ENCODE data around the gene ARHGAP15. TPM values are rescaled to one million over a fixed set of nuclear protein-coding genes. Genes with fewer than 3 reads are reported as not detected.

ARHGAP15 gene
- total RNA-seq, 1 donor from 2014 or later, result 18.5 TPM

DNA sequence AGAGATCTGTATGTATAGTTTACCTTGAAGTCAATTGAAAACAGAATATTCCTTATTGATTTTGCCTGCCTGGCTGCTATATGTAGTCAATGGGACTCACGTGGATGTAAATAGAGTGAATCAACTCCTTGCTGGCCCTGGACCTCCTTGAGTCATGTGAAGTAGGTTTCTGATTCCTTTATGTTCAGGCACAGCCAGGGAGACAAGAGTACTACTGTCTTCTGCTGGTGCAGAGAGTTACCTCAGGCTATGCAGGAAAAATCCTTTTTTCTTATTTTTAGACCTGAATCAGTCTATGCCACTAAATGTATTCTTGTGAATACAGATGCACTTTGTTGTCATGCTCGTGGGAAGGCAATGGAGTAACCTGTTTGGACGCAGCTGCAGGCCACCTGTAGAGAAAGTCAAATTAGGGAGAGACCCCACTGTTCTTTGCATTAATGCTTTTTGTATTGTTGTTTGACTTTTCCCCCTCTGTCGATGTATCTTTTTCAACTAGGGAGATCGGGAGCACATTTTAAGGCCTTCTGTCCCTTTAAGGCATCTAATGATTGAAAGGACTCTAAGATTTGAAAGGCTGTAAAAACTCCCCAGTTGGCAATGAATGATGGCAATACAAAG, 473.9 kb downstream of the ARHGAP15 start:
- no peak overlapping the region for H3K27ac ChIP-seq
- no peaks in the 10 kb centered on the region for H3K36me3 ChIP-seq
- TF ChIP-seq, protein P1, sequence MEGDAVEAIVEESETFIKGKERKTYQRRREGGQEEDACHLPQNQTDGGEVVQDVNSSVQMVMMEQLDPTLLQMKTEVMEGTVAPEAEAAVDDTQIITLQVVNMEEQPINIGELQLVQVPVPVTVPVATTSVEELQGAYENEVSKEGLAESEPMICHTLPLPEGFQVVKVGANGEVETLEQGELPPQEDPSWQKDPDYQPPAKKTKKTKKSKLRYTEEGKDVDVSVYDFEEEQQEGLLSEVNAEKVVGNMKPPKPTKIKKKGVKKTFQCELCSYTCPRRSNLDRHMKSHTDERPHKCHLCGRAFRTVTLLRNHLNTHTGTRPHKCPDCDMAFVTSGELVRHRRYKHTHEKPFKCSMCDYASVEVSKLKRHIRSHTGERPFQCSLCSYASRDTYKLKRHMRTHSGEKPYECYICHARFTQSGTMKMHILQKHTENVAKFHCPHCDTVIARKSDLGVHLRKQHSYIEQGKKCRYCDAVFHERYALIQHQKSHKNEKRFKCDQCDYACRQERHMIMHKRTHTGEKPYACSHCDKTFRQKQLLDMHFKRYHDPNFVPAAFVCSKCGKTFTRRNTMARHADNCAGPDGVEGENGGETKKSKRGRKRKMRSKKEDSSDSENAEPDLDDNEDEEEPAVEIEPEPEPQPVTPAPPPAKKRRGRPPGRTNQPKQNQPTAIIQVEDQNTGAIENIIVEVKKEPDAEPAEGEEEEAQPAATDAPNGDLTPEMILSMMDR (IDR thresholded peaks at IDR 0.05), result no peak
- H3K4me3 ChIP-seq, result no peak overlapping the region
- intact Hi-C loops (cut with DNase I), result no loop called here
- ATAC-seq (no peak), DNase-seq (no peak)
- H3K9me3 ChIP-seq, result no peaks in the 10 kb centered on the region
- no peaks in the 10 kb centered on the region for H3K27me3 ChIP-seq (ENCODE audit: low read depth)
- H3K4me1 ChIP-seq, result peaks cover 9% of the 10 kb centered on the region

DNA sequence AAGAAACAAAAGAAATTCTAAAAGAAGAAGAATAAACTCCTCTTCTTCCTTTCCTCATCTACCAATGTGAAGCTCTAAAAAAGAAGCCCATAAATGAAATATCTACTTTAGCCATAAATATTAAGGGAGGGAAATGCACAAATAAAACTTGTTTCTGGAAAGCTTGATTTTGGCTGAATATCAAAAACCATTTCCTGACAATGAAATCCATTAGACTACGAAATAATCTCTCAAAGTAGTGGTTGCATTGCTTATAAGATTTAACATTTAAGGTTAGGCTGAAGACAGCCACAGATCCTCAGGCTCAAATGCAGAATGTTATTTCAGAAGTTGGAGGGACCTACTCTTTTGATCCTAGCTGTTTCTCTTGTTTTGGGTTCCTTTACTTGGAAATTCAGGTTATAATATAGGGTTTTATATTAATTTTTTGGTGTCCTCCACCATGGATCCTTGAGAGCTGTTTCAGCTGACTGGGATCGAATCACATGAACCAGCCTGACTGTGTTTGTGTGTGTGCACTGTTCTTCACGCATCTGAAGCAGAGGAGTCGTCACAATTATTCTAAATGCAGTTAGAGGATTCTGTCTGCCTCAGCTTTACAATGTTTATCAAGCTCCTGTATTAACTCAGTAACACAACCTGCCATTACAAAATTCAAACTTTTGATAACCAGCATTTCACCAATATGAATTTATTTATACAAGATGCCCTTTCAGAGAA, 474.8 kb downstream of the ARHGAP15 start:
- TF ChIP-seq, protein P1 (IDR thresholded peaks at IDR 0.05), result no peak

DNA sequence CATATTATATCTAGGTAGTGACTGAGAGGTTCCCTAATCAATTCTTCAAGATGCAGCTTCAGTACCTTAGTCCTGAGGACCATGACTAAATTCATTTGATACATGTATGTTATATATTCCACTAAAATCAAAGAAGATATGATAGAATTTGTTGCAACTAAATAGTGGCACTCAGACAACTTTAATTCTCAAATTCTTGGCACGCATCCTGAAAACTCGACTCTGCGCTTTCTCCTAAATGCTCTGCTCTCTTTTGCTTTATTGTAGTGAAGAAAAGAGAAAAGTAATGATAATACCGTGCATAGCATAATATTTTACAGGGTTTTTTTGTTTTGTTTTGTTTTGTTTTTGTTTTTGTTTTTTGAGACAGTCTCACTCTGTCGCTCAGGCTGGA, 475.3 kb downstream of the ARHGAP15 start:
- TF ChIP-seq, protein P1 (IDR thresholded peaks at IDR 0.05), result no peak
- no peak overlapping the region for H3K27ac ChIP-seq
- intact Hi-C loops (cut with DNase I), result no loop called here
- H3K36me3 ChIP-seq, result no peaks in the 10 kb centered on the region
- no peaks in the 10 kb centered on the region for H3K27me3 ChIP-seq (ENCODE audit: low read depth)
- H3K4me1 ChIP-seq, result peaks cover 9% of the 10 kb centered on the region
- H3K4me3 ChIP-seq, result no peak overlapping the region
- no peaks in the 10 kb centered on the region for H3K9me3 ChIP-seq
- ATAC-seq (no peak), DNase-seq (no peak)

More for the DNA sequence above, 474.8 kb downstream of the ARHGAP15 start:
- DNase-seq, result no peak
- intact Hi-C loops (cut with DNase I), result no loop called here
- H3K27me3 ChIP-seq (ENCODE audit: low read depth), result no peaks in the 10 kb centered on the region
- H3K9me3 ChIP-seq, result no peaks in the 10 kb centered on the region
- no peak overlapping the region for H3K27ac ChIP-seq
- peaks cover 9% of the 10 kb centered on the region for H3K4me1 ChIP-seq
- ATAC-seq, result no peak
- H3K4me3 ChIP-seq, result no peak overlapping the region
- no peaks in the 10 kb centered on the region for H3K36me3 ChIP-seq

DNA sequence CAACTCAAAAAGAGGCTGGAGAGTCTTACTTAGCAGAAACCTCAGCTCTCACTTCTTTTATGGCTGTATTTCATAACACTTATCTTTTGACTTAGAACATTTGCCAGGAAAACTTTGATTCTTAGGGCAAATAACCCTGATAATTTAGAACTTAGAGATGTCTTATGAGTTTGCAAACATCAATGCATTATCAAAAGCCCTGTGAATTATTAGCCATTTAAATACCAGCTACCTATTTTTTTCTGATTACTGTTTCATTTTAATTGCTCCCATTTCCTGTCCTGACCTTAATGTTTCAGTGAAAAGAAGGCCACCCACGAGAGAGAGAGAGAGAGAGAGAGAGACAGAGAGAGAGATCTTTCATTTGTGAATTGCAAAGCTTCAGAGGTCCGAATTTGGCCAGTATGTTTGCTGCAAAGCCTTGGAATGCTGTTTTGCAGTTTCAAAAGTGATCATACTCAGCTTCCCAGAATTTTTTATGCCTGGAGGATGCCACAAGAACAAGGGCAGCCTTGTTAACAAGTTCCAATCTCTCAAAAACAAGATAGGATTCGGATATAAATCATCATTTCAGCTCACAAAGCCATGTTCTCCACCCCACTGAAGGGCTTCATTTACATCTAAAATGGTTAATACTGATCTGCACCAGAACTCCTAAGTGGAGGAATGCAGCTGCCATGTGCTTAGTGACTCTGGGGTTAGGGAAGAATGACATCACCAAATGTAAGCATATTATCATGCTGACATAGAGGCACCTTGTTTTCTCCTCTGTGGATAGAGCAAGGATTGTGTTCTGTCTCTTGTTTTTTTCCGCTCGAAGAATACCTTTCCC, 478.2 kb downstream of the ARHGAP15 start:
- no peak for DNase-seq
- Histone ChIP-seq H3K4me1 (peaks cover 9% of the 10 kb centered on the region), H3K27me3 (ENCODE audit: low read depth) (no peaks in the 10 kb centered on the region), H3K9me3 (no peaks in the 10 kb centered on the region), H3K27ac (no peak overlapping the region), H3K36me3 (no peaks in the 10 kb centered on the region), H3K4me3 (no peak overlapping the region)
- ATAC-seq, result no peak
- TF ChIP-seq, protein P1 (IDR thresholded peaks at IDR 0.05), result no peak
- intact Hi-C loops (cut with DNase I), result no loop called here

DNA sequence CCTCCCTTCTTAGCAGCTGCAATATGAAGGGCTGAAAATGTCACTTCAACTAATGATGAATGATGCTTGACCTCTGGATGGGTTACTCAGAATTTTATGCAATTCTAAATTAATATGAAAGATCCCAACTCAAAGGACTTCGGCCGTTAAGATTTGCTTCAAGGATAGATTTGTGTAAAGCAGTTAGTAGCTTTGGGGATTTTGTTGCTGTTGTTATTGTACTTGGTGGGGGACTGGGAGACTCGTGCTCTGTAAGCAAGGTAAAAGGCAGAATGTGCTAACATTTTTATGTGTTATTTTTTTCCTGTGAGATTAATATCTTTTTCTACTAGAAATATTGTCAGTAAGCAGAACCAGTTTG, 478.8 kb downstream of the ARHGAP15 start:
- TF ChIP-seq, protein P1 (IDR thresholded peaks at IDR 0.05), result no peak
- no peak overlapping the region for H3K4me3 ChIP-seq
- no peaks in the 10 kb centered on the region for H3K27me3 ChIP-seq (ENCODE audit: low read depth)
- intact Hi-C loops (cut with DNase I), result no loop called here
- DNase-seq (no peak), ATAC-seq (no peak)
- H3K27ac ChIP-seq, result no peak overlapping the region
- peaks cover 9% of the 10 kb centered on the region for H3K4me1 ChIP-seq
- no peaks in the 10 kb centered on the region for H3K9me3 ChIP-seq
- no peaks in the 10 kb centered on the region for H3K36me3 ChIP-seq

Data from lower lobe of right lung (tissue), 2 donors.